NCI-H345 (cell line): ENCODE measurements around the gene DNAJC2.
"Not testable (repeated sequence)": the region's sequence is repeated elsewhere in the genome, so short reads cannot be mapped to it uniquely, and the experiment has no call there.

Experiments
- DNase-seq: peaks from one replicate; lab custom pipeline; 2025; lab: John Stamatoyannopoulos, UW

The DNAJC2 gene

GRCh38 chr7:103266229-103266628 lies 78.3 kb downstream of the DNAJC2 start:
- not testable (repeated sequence) for DNase-seq

- DNase-seq = not testable (repeated sequence)
These were observed 80.5 kb downstream of the DNAJC2 start for GRCh38 chr7:103264054-103264453.
